Measurements from ENCODE around the gene FOSL1. TPM values are rescaled to one million over a fixed set of nuclear protein-coding genes. Genes with fewer than 3 reads are reported as not detected.

The FOSL1 gene
- polyA plus RNA-seq, 3 donors = 0.07 to 0.24 (median 0.20) TPM

- no peak for DNase-seq (ENCODE audit: extremely low read depth in 1 of 11, low read depth in 9 of 11, low spot score in 4 of 11)
Observed at GRCh38 chr11:65885808-65886536, 14.2 kb downstream of the FOSL1 start.

- no peak for DNase-seq (ENCODE audit: extremely low read depth in 1 of 11, low read depth in 9 of 11, low spot score in 4 of 11)
Observed at GRCh38 chr11:65885231-65885630, 15.0 kb downstream of the FOSL1 start.

- DNase-seq (ENCODE audit: extremely low read depth in 1 of 11, low read depth in 9 of 11, low spot score in 4 of 11) = no peak
Observed at GRCh38 chr11:65884716-65885092, 15.5 kb downstream of the FOSL1 start.

GRCh38 chr11:65883786-65884715 lies 16.1 kb downstream of the FOSL1 start:
- no peak for DNase-seq (ENCODE audit: extremely low read depth in 1 of 11, low read depth in 9 of 11, low spot score in 4 of 11)

- DNase-seq (ENCODE audit: extremely low read depth in 1 of 11, low read depth in 9 of 11, low spot score in 4 of 11) = no peak
Observed at GRCh38 chr11:65883058-65883761, 17.0 kb downstream of the FOSL1 start.

GRCh38 chr11:65882120-65883057 lies 17.8 kb downstream of the FOSL1 start:
- DNase-seq (ENCODE audit: extremely low read depth in 1 of 11, low read depth in 9 of 11, low spot score in 4 of 11) = no peak

GRCh38 chr11:65880844-65881421 lies 19.3 kb downstream of the FOSL1 start:
- no peak for DNase-seq (ENCODE audit: extremely low read depth in 1 of 11, low read depth in 9 of 11, low spot score in 4 of 11)

GRCh38 chr11:65880027-65880426 lies 20.2 kb downstream of the FOSL1 start:
- no peak for DNase-seq (ENCODE audit: extremely low read depth in 1 of 11, low read depth in 9 of 11, low spot score in 4 of 11)

GRCh38 chr11:65879617-65880016 lies 20.6 kb downstream of the FOSL1 start, which contains the start of gene CTSW:
Gene CTSW, plus strand, starts transcription at chr11:65879837. Its CDS starts 18 bp downstream, at chr11:65879855.
- DNase-seq (ENCODE audit: extremely low read depth in 1 of 11, low read depth in 9 of 11, low spot score in 4 of 11) = no peak

GRCh38 chr11:65873318-65874156 lies 26.7 kb downstream of the FOSL1 start:
- DNase-seq (ENCODE audit: extremely low read depth in 1 of 11, low read depth in 9 of 11, low spot score in 4 of 11) = peak in 10 of 11 donors; percentile 81 to 89 (median 88)

- DNase-seq (ENCODE audit: extremely low read depth in 1 of 11, low read depth in 9 of 11, low spot score in 4 of 11) = peak in 1 of 11 donors; percentile 36
Observed at GRCh38 chr11:65872586-65873317, 27.4 kb downstream of the FOSL1 start, which contains the start of gene EFEMP2. Gene EFEMP2, minus strand, starts transcription at chr11:65872800. Its CDS starts 446 bp downstream, at chr11:65872354.

GRCh38 chr11:65871811-65872548 lies 28.2 kb downstream of the FOSL1 start:
- DNase-seq (ENCODE audit: extremely low read depth in 1 of 11, low read depth in 9 of 11, low spot score in 4 of 11) = no peak

GRCh38 chr11:65870706-65871681 lies 29.2 kb downstream of the FOSL1 start:
- DNase-seq (ENCODE audit: extremely low read depth in 1 of 11, low read depth in 9 of 11, low spot score in 4 of 11) = no peak

- no peak for DNase-seq (ENCODE audit: extremely low read depth in 1 of 11, low read depth in 9 of 11, low spot score in 4 of 11)
Observed at GRCh38 chr11:65870307-65870658, 29.9 kb downstream of the FOSL1 start.

All from renal cortex interstitium (tissue), 11 donors.